K562 (cell line): ENCODE data around the gene HSD17B11. TPM values are rescaled to one million over a fixed set of nuclear protein-coding genes. Genes with fewer than 3 reads are reported as not detected.

Experiments
- ATAC-seq: fragments of 200-7000 bp; cut with Tn5 transposase; 3 replicates; pipeline ENCODE4 v1.9.1; 2020; ENCODE audit warnings: moderate library complexity
- BruUV-seq: library from RNA; stranded (reverse); fragments of 400-500 nt; replicated peaks from 2 replicates; lab custom pipeline; 2021; lab: Mats Ljungman, UMichigan
- CTCF ChIA-PET: fragments of 300-600 bp; formaldehyde crosslinking; extraction: SDS; loops from one replicate; lab custom pipeline; 2021; ENCODE audit warnings: low intra/inter-chr PET ratio; lab: Yijun Ruan, JAX
- POLR2A ChIA-PET: fragments of 300-600, 350-650 bp; sonication (Branson Sonifier 250); formaldehyde crosslinking; extraction: SDS; loops from one replicate; lab custom pipeline; 2021; ENCODE audit warnings: antibody characterized with exemption, inconsistent platforms; lab: Yijun Ruan, JAX
- DNase-seq, 4 experiments: peaks; one replicate each; pipeline versions ENCODE4 v3.0.0 to v3.0.0-alpha.2; 2011 to 2018; ENCODE audit warnings: low spot score in 3 of 4, mixed read lengths in 3 of 4; ENCODE audit errors: extremely low read depth in 1 of 4
- FAIRE-seq: peaks from 2 replicates; lab custom pipeline; 2011; peaks lifted over from hg19 to GRCh38; lab: Jason Lieb, UNC
- H2AFZ ChIP-seq: 2 replicates; pipeline ENCODE4 v1.6.0; 2011; ENCODE audit warnings: low read depth, low read length, control low read depth, inconsistent platforms
- H3K27ac ChIP-seq: fragments of 200-600 bp; 3 replicates; pipeline ENCODE4 v1.8.0; 2011; ENCODE audit warnings: low read depth, mild to moderate bottlenecking, control low read depth, inconsistent platforms, low read length, moderate library complexity, mixed read lengths; ENCODE audit errors: extremely low read depth
- H3K27me3 ChIP-seq, 2 experiments: fragments of 300-600 bp in 1 of 2; 2 replicates in 1 of 2; 3 replicates in 1 of 2; pipeline versions ENCODE4 v1.6.0 to v1.8.0; 2011; ENCODE audit warnings: inconsistent platforms in 2 of 2, low read length in 2 of 2, mild to moderate bottlenecking in 1 of 2, mixed read lengths in 1 of 2, moderate library complexity in 1 of 2; ENCODE audit not compliant: control insufficient read depth in 2 of 2, insufficient read depth in 2 of 2
- H3K36me3 ChIP-seq: fragments of 300-600 bp; 3 replicates; pipeline ENCODE4 v1.8.0; 2011; ENCODE audit warnings: mild to moderate bottlenecking, low read length, inconsistent platforms; ENCODE audit not compliant: control insufficient read depth, insufficient read depth
- H3K4me1 ChIP-seq, 2 experiments: fragments of 200-600 bp in 1 of 2; replicated peaks in 1 of 2; 2 replicates in 1 of 2; 3 replicates in 1 of 2; pipeline versions ENCODE4 v1.5.1 to v1.8.0; 2011; ENCODE audit warnings: inconsistent platforms in 2 of 2, low read length in 2 of 2, mild to moderate bottlenecking in 1 of 2, mixed read lengths in 1 of 2, moderate library complexity in 1 of 2; ENCODE audit not compliant: control insufficient read depth in 2 of 2, insufficient read depth in 2 of 2
- H3K4me2 ChIP-seq: 2 replicates; pipeline ENCODE4 v1.6.1; 2011; ENCODE audit warnings: low read length, control low read depth, inconsistent platforms, mixed read lengths; ENCODE audit not compliant: insufficient read depth
- H3K4me3 ChIP-seq: fragments of 200-600 bp; sonication (generic), shearing (Covaris generic); 2 replicates; pipeline ENCODE4 v1.5.1; 2016; ENCODE audit warnings: control low read depth, inconsistent platforms
- H3K79me2 ChIP-seq: fragments of 200-600 bp; 3 replicates; pipeline ENCODE4 v1.8.0; 2011; ENCODE audit warnings: low read length, inconsistent platforms; ENCODE audit not compliant: control insufficient read depth, insufficient read depth
- H3K9ac ChIP-seq, 2 experiments: 2 replicates each; pipeline versions ENCODE4 v1.6.0 to v1.6.1; 2011; ENCODE audit warnings: low read depth in 2 of 2, low read length in 2 of 2, control low read depth in 1 of 2, inconsistent platforms in 1 of 2, mild to moderate bottlenecking in 1 of 2, mixed read lengths in 1 of 2; ENCODE audit not compliant: insufficient read depth in 1 of 2
- H3K9me1 ChIP-seq: one replicate; pipeline ENCODE4 v1.6.0; 2011; ENCODE audit warnings: inconsistent platforms, mild to moderate bottlenecking, low read length, moderate library complexity; ENCODE audit not compliant: control insufficient read depth, insufficient read depth
- H3K9me3 ChIP-seq: replicated peaks from 2 replicates; pipeline ENCODE4 v1.5.1; 2011; ENCODE audit warnings: low read depth, low read length, inconsistent platforms; ENCODE audit not compliant: control insufficient read depth, insufficient read depth
- H4K20me1 ChIP-seq: replicated peaks from 2 replicates; pipeline ENCODE4 v1.6.1; 2011; ENCODE audit warnings: low read length, inconsistent platforms, mixed read lengths; ENCODE audit not compliant: control insufficient read depth, insufficient read depth
- FOXA3 ChIP-seq, 2 experiments: fragments of 450-650 bp in 1 of 2; sonication (generic) in 1 of 2; formaldehyde crosslinking; IDR thresholded peaks in 1 of 2; conservative IDR thresholded peaks in 1 of 2; 2 replicates each; pipeline versions ENCODE4 v1.4.0 to v1.8.0; 2020 to 2022; ENCODE audit warnings: mild to moderate bottlenecking in 2 of 2, missing genetic modification reagents in 1 of 2
- KDM2B ChIP-seq: fragments of 250-450 bp; sonication (Bioruptor Pico); IDR thresholded peaks from 2 replicates; pipeline ENCODE4 v1.8.0; 2021; ENCODE audit warnings: mild to moderate bottlenecking, moderate library complexity
- KLF1 ChIP-seq: fragments of 450-650 bp; IDR thresholded peaks from 2 replicates; pipeline ENCODE4 v1.6.1; 2016; ENCODE audit warnings: missing genetic modification characterization, missing compliant biosample characterization
- MYNN ChIP-seq, 2 experiments: sonication (generic); formaldehyde crosslinking in 1 of 2; IDR thresholded peaks; 2 replicates each; pipeline versions ENCODE4 v1.5.0 to v1.6.1; 2016 to 2020; ENCODE audit warnings: antibody characterized with exemption in 1 of 2, missing genetic modification reagents in 1 of 2
- NR2C1 ChIP-seq, 2 experiments: fragments of 450-650 bp; IDR thresholded peaks; 2 replicates each; pipeline ENCODE4 v1.6.1; 2017; ENCODE audit warnings: mild to moderate bottlenecking in 2 of 2, antibody characterized with exemption in 1 of 2, inconsistent platforms in 1 of 2, missing compliant biosample characterization in 1 of 2, missing genetic modification characterization in 1 of 2
- PML ChIP-seq: IDR thresholded peaks from 2 replicates; pipeline ENCODE4 v1.6.1; 2012; ENCODE audit warnings: low read length, inconsistent platforms
- RBFOX2 ChIP-seq: fragments of 200-400 bp; formaldehyde crosslinking; IDR thresholded peaks from 2 replicates; pipeline ENCODE4 v1.6.1; 2017; ENCODE audit warnings: low read depth, mild to moderate bottlenecking, low read length, moderate library complexity
- SIX5 ChIP-seq, 2 experiments: IDR thresholded peaks; 2 replicates each; pipeline ENCODE4 v1.6.1; 2011; ENCODE audit warnings: low read length in 2 of 2, borderline replicate concordance in 1 of 2, low read depth in 1 of 2, mild to moderate bottlenecking in 1 of 2, moderate library complexity in 1 of 2; ENCODE audit not compliant: insufficient read depth in 1 of 2
- TCF7 ChIP-seq: sonication (generic); IDR thresholded peaks from 2 replicates; pipeline ENCODE4 v1.6.1; 2016; ENCODE audit warnings: antibody characterized with exemption, borderline replicate concordance
- THRAP3 ChIP-seq: fragments of 450-650 bp; IDR thresholded peaks from 2 replicates; pipeline ENCODE4 v1.6.1; 2016; ENCODE audit warnings: mild to moderate bottlenecking, inconsistent platforms, borderline replicate concordance
- ZNF175 ChIP-seq: fragments of 200-800 bp; sonication (Bioruptor generic); IDR thresholded peaks from 2 replicates; pipeline ENCODE4 v1.6.1; 2016; ENCODE audit warnings: low read depth, mild to moderate bottlenecking, missing genetic modification characterization, missing compliant biosample characterization
- WGBS: fragments of 100-300 bp; shearing (Covaris generic); methylation state at CpG from one replicate; pipeline ENCODE4 v1.1.6; 2016; ENCODE audit warnings: low coverage, mixed read lengths; ENCODE audit not compliant: insufficient coverage; ENCODE audit errors: missing lambda C conversion rate; 5-methylcytosine and 5-hydroxymethylcytosine counted together
- in situ Hi-C: fragments of 300-500 bp; cut with MboI; formaldehyde crosslinking; loops from 4 replicates; pipeline ENCODE4 v1.15.0; 2018; ENCODE audit warnings: inconsistent platforms, mixed read lengths
- intact Hi-C: fragments of 100-400 bp; cut with micrococcal nuclease; formaldehyde crosslinking; loops from 2 replicates; pipeline ENCODE4 v1.14.2; 2022
- polyA plus RNA-seq, 8 experiments: library from polyadenylated mRNA; depleted of rRNA in 4 of 8; stranded (reverse) in 5 of 8; unstranded in 3 of 8; fragments of >200 nt; fragmentation: Nextera tagmentation in 2 of 8; fragmentation: Illumina TruSeq in 1 of 8; extraction: Ambion mirVana in 2 of 8; extraction: Trizol in 1 of 8; gene quantifications; 2 replicates each; pipeline versions ENCODE4 v1.2.1 to v1.2.3, GENCODE V29; 2011 to 2014; ENCODE audit warnings: inconsistent platforms in 1 of 8, missing spikeins in 1 of 8
- total RNA-seq, 7 experiments: library from RNA; depleted of rRNA in 6 of 7; stranded (reverse); fragments of >200 nt in 6 of 7; fragmentation: Illumina TruSeq in 2 of 7; extraction: Trizol in 2 of 7; gene quantifications; 2 replicates each; pipeline versions ENCODE4 v1.2.1 to v1.2.3, GENCODE V29; 2011 to 2021; ENCODE audit warnings: low replicate concordance in 1 of 7
- TF ChIP-seq, protein P1 (sequence below): conservative IDR thresholded peaks from 2 replicates; pipeline ENCODE4 v1.6.1; 2011; ENCODE audit warnings: low read depth, mild to moderate bottlenecking, low read length; ENCODE audit not compliant: control insufficient read depth
- TF ChIP-seq, protein P2 (sequence below): IDR thresholded peaks from 2 replicates; pipeline ENCODE4 v1.6.1; 2016; ENCODE audit warnings: missing genetic modification characterization, missing compliant biosample characterization
- TF ChIP-seq, protein P3 (sequence below): fragments of 200-800 bp; sonication (Bioruptor generic); IDR thresholded peaks from 2 replicates; pipeline ENCODE4 v1.6.1; 2017; ENCODE audit warnings: missing genetic modification characterization, missing compliant biosample characterization

The HSD17B11 gene
- total and polyA plus RNA-seq, 9 of the 15 experiments (the other 6 are each of a cell fraction or from before 2014, with no cell fraction given): 26.0 to 108 (median 81.0) TPM

DNA sequence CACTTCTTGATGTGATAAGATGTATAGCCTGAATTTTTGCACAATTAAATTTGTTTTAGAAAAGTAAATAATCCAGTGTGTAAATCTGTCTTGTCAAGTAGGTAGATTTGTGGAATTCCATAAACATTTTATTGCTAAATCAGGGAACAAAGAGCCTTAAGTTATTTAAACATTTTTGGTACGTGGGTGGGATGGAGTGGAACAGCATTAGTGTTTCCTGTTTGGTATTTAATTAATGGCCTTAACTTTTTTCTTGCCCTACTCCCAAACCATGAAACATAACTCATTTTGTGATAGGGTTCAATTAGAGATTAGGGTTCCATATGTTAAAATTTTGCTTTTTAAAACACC, 36.5 kb upstream of the HSD17B11 start:
- Histone ChIP-seq H3K4me1 (peaks cover 7% of the 10 kb centered on the region in 2 experiments; a peak in 4 of 5 replicates), H3K4me3 (no peak overlapping the region), H2AFZ (no peak overlapping the region), H3K79me2 (peaks cover 77% of the 10 kb centered on the region), H3K27ac (no peak overlapping the region), H3K36me3 (no peaks in the 10 kb centered on the region), H3K4me2 (no peak overlapping the region), H3K9me1 (no peaks in the 10 kb centered on the region), H3K27me3 (no peaks in the 10 kb centered on the region), H3K9me3 (no peaks in the 10 kb centered on the region), H4K20me1 (no peaks in the 10 kb centered on the region), H3K9ac (no peak overlapping the region)
- no TSS peak for BruUV-seq
- in situ Hi-C loops: no loop called here
- ChIA-PET POLR2A (no interaction called here), CTCF (no interaction called here)
- ATAC-seq (no peak), DNase-seq (no peak), FAIRE-seq (no peak)
- intact Hi-C loops: no loop called here
- WGBS: 87% methylated on average over 1 of the region's 1 CpG
- TF ChIP-seq FOXA3 (CRISPR knock-in tag; conservative IDR thresholded peaks at IDR 0.05 in 1 of 2, IDR thresholded peaks at IDR 0.05 in 1 of 2) (no peak), RBFOX2 (no peak), NR2C1 (IDR thresholded peaks at IDR 0.05) (no peak), NR2C1 (tag; IDR thresholded peaks at IDR 0.05) (no peak), MYNN (IDR thresholded peaks at IDR 0.05) (no peak), MYNN (CRISPR knock-in tag; IDR thresholded peaks at IDR 0.05) (no peak), KDM2B (no peak), SIX5 (IDR thresholded peaks at IDR 0.05; ENCODE audit: borderline replicate concordance in 1 of 2, insufficient read depth in 1 of 2, low read depth in 1 of 2, low read length in 2 of 2) (no peak), PML (no peak), KLF1 (tag) (no peak), THRAP3 (no peak), TCF7 (no peak), ZNF175 (CRISPR knock-in tag) (no peak)
- TF ChIP-seq, protein P1, sequence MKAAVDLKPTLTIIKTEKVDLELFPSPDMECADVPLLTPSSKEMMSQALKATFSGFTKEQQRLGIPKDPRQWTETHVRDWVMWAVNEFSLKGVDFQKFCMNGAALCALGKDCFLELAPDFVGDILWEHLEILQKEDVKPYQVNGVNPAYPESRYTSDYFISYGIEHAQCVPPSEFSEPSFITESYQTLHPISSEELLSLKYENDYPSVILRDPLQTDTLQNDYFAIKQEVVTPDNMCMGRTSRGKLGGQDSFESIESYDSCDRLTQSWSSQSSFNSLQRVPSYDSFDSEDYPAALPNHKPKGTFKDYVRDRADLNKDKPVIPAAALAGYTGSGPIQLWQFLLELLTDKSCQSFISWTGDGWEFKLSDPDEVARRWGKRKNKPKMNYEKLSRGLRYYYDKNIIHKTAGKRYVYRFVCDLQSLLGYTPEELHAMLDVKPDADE: no peak
- TF ChIP-seq, protein P2, sequence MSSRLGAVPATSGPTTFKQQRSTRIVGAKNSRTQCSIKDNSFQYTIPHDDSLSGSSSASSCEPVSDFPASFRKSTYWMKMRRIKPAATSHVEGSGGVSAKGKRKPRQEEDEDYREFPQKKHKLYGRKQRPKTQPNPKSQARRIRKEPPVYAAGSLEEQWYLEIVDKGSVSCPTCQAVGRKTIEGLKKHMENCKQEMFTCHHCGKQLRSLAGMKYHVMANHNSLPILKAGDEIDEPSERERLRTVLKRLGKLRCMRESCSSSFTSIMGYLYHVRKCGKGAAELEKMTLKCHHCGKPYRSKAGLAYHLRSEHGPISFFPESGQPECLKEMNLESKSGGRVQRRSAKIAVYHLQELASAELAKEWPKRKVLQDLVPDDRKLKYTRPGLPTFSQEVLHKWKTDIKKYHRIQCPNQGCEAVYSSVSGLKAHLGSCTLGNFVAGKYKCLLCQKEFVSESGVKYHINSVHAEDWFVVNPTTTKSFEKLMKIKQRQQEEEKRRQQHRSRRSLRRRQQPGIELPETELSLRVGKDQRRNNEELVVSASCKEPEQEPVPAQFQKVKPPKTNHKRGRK (tag): no peak
- TF ChIP-seq, protein P3, sequence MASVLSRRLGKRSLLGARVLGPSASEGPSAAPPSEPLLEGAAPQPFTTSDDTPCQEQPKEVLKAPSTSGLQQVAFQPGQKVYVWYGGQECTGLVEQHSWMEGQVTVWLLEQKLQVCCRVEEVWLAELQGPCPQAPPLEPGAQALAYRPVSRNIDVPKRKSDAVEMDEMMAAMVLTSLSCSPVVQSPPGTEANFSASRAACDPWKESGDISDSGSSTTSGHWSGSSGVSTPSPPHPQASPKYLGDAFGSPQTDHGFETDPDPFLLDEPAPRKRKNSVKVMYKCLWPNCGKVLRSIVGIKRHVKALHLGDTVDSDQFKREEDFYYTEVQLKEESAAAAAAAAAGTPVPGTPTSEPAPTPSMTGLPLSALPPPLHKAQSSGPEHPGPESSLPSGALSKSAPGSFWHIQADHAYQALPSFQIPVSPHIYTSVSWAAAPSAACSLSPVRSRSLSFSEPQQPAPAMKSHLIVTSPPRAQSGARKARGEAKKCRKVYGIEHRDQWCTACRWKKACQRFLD (CRISPR knock-in tag): no peak
